GM12875 (cell line): ENCODE measurements around the gene TOGARAM1.

Experiments
- H3K4me3 ChIP-seq: one replicate; pipeline ENCODE4 v1.5.1; 2011; ENCODE audit warnings: low read depth, low read length, control low read depth
- TF ChIP-seq, protein P1 (sequence below): IDR thresholded peaks from 2 replicates; pipeline ENCODE4 v1.5.1; 2011; ENCODE audit warnings: low read depth, mild to moderate bottlenecking, control low read depth, inconsistent platforms, low read length, moderate library complexity, borderline replicate concordance; ENCODE audit not compliant: insufficient read depth

Gene TOGARAM1

DNA sequence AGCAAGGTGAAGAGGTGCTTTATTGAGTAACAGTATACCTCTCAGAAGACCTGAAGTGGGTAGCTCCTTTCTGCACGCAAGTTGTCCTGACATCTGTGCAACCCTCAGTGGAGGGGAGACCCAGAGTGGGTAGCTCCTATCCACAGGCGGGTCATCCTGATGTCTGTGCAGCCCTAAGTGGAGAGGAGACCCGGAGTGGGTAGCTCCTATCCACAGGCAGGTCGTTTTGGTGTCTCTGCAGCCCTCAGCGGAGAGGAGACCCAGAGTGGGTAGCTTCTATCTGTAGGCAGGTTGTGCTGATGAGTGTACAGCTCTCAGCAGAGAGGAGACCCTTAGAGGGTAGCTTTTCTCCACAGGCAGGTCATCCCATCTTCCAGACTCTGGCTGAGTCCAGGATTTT lies 76.9 kb downstream of the TOGARAM1 start:
- TF ChIP-seq, protein P1, sequence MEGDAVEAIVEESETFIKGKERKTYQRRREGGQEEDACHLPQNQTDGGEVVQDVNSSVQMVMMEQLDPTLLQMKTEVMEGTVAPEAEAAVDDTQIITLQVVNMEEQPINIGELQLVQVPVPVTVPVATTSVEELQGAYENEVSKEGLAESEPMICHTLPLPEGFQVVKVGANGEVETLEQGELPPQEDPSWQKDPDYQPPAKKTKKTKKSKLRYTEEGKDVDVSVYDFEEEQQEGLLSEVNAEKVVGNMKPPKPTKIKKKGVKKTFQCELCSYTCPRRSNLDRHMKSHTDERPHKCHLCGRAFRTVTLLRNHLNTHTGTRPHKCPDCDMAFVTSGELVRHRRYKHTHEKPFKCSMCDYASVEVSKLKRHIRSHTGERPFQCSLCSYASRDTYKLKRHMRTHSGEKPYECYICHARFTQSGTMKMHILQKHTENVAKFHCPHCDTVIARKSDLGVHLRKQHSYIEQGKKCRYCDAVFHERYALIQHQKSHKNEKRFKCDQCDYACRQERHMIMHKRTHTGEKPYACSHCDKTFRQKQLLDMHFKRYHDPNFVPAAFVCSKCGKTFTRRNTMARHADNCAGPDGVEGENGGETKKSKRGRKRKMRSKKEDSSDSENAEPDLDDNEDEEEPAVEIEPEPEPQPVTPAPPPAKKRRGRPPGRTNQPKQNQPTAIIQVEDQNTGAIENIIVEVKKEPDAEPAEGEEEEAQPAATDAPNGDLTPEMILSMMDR, result no peak

DNA sequence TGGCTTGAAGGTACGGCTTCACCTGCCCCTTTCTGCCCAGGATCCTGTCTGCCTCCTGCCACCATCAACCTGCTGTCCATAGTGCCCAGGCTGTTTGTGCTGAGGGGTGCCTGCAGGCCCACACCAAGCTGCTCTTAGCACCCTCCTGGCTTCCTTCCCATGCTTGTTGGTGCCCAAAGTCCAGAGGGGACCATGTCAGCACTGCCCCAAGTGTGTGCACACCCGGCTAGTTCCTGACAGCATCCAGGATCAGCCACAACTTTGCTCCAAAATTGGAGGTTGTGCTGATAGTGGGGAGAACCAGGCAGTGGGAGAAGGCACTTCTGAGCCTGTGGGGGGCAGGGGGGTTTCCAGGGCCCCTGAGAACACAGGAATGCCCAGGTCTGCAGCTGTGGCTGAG lies 77.4 kb downstream of the TOGARAM1 start:
- no peak overlapping the region for H3K4me3 ChIP-seq
- TF ChIP-seq, protein P1, result no peak

More for the DNA sequence above, 76.9 kb downstream of the TOGARAM1 start:
- H3K4me3 ChIP-seq, result no peak overlapping the region

DNA sequence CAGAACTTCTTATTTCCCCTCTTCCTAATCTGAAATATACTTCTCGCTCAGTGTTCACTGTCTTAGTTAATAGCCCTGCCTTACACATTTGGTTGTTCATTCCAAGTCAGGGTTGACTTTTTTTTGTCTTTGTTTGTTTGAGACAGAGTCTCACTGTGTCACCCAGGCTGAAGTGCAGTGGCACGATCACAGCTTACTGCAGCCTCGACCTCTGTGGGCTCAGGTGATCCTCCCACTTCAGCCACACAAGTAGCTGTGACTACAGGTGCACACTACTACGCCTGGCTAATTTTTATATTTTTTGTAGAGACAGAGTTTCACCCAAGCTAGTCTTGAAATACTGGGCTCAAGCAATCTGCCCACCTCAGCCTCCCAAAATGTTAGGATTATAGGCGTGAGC lies 79.7 kb downstream of the TOGARAM1 start:
- no peak overlapping the region for H3K4me3 ChIP-seq
- TF ChIP-seq, protein P1, result no peak

DNA sequence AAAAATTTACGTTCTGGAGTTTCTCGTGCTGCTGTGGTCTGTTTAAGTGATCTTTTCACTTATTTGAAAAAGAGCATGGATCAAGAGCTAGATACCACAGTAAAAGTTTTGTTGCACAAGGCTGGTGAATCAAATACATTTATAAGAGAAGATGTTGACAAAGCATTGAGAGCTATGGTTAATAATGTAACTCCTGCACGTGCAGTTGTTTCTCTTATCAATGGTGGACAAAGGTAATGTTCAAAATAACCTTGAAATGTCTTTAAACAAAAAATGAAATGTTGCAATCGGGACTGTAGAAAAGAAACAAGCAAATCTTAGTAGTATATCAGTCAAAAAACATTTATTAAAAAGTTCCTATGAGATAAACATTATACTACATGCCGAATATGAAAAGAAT lies 82.6 kb downstream of the TOGARAM1 start:
- TF ChIP-seq, protein P1, result no peak
- no peak overlapping the region for H3K4me3 ChIP-seq

DNA sequence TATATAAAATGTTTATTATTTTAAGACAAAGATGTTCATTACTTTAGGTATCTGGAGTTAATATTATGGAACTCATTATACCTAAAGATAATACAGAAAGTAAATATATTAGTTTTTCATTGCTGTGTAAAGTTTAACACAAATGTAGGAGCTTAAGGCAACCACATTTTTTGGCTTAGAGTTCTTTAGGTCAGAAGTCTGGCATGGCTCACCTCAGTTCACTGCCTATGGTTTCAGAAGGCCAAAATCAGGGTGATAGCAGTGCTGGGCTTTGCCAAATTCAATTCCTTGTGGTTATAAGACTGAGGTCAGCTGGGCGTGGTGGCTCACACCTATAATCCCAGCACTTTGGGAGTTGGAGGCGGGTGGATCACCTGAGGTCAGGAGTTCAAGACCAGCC lies 86.4 kb downstream of the TOGARAM1 start:
- no peak overlapping the region for H3K4me3 ChIP-seq
- TF ChIP-seq, protein P1, result no peak

DNA sequence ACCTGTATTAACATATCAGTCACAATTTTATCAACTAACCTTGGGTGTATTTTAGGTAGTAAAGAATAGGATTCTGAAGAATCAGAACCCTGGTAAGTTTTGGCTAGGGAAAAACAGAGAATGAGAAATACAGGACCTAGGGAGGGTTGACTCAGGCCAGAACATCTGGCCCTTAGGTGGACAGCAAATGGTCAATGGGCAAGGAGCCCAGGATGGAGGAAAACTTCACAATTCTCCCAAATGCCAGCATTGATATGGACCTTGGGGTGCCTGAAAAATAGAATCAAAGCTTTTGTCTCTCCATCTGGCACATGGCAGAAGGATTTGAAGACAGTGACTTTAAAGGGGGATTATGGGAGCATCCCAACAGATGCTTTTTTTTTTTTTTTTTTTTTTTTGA lies 89.2 kb downstream of the TOGARAM1 start:
- no peak overlapping the region for H3K4me3 ChIP-seq
- TF ChIP-seq, protein P1, result no peak

DNA sequence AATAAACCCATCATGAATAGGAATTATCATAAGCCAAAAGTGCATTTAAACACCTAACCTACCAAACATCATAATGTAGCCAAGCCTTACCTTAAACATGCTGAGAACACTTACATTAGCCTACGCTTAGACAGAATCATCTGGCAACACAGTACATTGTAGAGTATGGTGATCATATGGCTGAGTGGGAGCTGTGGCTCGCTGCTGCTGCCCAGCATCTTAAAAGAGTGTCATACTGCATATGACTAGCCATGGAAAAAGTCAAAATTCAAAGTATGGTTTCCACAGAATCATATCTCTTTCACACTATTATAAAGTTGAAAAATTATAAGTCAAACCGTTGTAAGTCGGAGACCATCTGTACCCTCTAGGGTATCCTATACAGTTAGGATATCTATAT lies 89.9 kb downstream of the TOGARAM1 start:
- TF ChIP-seq, protein P1, result no peak
- no peak overlapping the region for H3K4me3 ChIP-seq
